ENCODE measurements around the gene PSMB3.

DNA sequence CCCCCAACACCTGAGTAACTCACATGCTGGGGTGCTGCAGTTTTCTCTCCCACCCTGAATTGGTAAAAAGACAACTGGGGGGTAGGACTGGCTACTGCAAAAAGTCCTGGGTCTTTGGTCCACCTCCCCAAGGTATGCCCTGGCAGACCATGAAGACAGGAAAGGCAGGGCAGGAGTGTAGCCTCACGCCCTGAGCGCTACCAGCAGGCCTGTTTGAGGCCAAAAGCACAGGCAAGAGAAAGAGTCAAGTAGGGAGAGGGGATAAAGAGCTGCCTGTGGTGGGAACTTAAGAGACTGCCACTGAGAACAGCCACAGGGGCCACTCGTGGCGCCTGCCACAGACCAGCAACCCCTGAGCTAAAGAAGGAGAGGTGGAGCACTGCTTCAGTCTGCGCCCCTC, 13.8 kb downstream of the PSMB3 start:
- TF ChIP-seq GATA2 (IDR thresholded peaks at IDR 0.05; ENCODE audit: low read depth, low read length) (no peak), GATA3 (IDR thresholded peaks at IDR 0.05; ENCODE audit: low read depth, low read length) (no peak)
